K562 (cell line): ENCODE data around the gene WDR1. TPM values are rescaled to one million over a fixed set of nuclear protein-coding genes. Genes with fewer than 3 reads are reported as not detected.

ENCODE experiments used
- ATAC-seq: fragments of 200-7000 bp; cut with Tn5 transposase; 3 replicates; pipeline ENCODE4 v1.9.1; 2020; ENCODE audit warnings: moderate library complexity
- BruUV-seq: library from RNA; stranded (reverse); fragments of 400-500 nt; replicated peaks from 2 replicates; lab custom pipeline; 2021; lab: Mats Ljungman, UMichigan
- CTCF ChIA-PET: fragments of 300-600 bp; formaldehyde crosslinking; extraction: SDS; loops from one replicate; lab custom pipeline; 2021; ENCODE audit warnings: low intra/inter-chr PET ratio; lab: Yijun Ruan, JAX
- POLR2A ChIA-PET: fragments of 300-600, 350-650 bp; sonication (Branson Sonifier 250); formaldehyde crosslinking; extraction: SDS; loops from one replicate; lab custom pipeline; 2021; ENCODE audit warnings: antibody characterized with exemption, inconsistent platforms; lab: Yijun Ruan, JAX
- DNase-seq, 4 experiments: peaks; one replicate each; pipeline versions ENCODE4 v3.0.0 to v3.0.0-alpha.2; 2011 to 2018; ENCODE audit warnings: low spot score in 3 of 4, mixed read lengths in 3 of 4; ENCODE audit errors: extremely low read depth in 1 of 4
- FAIRE-seq: peaks from 2 replicates; lab custom pipeline; 2011; peaks lifted over from hg19 to GRCh38; lab: Jason Lieb, UNC
- H2AFZ ChIP-seq: 2 replicates; pipeline ENCODE4 v1.6.0; 2011; ENCODE audit warnings: low read depth, low read length, control low read depth, inconsistent platforms
- H3K27ac ChIP-seq: fragments of 200-600 bp; 3 replicates; pipeline ENCODE4 v1.8.0; 2011; ENCODE audit warnings: low read depth, mild to moderate bottlenecking, control low read depth, inconsistent platforms, low read length, moderate library complexity, mixed read lengths; ENCODE audit errors: extremely low read depth
- H3K27me3 ChIP-seq, 2 experiments: fragments of 300-600 bp in 1 of 2; 2 replicates in 1 of 2; 3 replicates in 1 of 2; pipeline versions ENCODE4 v1.6.0 to v1.8.0; 2011; ENCODE audit warnings: inconsistent platforms in 2 of 2, low read length in 2 of 2, mild to moderate bottlenecking in 1 of 2, mixed read lengths in 1 of 2, moderate library complexity in 1 of 2; ENCODE audit not compliant: control insufficient read depth in 2 of 2, insufficient read depth in 2 of 2
- H3K36me3 ChIP-seq: fragments of 300-600 bp; 3 replicates; pipeline ENCODE4 v1.8.0; 2011; ENCODE audit warnings: mild to moderate bottlenecking, low read length, inconsistent platforms; ENCODE audit not compliant: control insufficient read depth, insufficient read depth
- H3K4me1 ChIP-seq, 2 experiments: fragments of 200-600 bp in 1 of 2; replicated peaks in 1 of 2; 2 replicates in 1 of 2; 3 replicates in 1 of 2; pipeline versions ENCODE4 v1.5.1 to v1.8.0; 2011; ENCODE audit warnings: inconsistent platforms in 2 of 2, low read length in 2 of 2, mild to moderate bottlenecking in 1 of 2, mixed read lengths in 1 of 2, moderate library complexity in 1 of 2; ENCODE audit not compliant: control insufficient read depth in 2 of 2, insufficient read depth in 2 of 2
- H3K4me2 ChIP-seq: 2 replicates; pipeline ENCODE4 v1.6.1; 2011; ENCODE audit warnings: low read length, control low read depth, inconsistent platforms, mixed read lengths; ENCODE audit not compliant: insufficient read depth
- H3K4me3 ChIP-seq: fragments of 200-600 bp; sonication (generic), shearing (Covaris generic); 2 replicates; pipeline ENCODE4 v1.5.1; 2016; ENCODE audit warnings: control low read depth, inconsistent platforms
- H3K79me2 ChIP-seq: fragments of 200-600 bp; 3 replicates; pipeline ENCODE4 v1.8.0; 2011; ENCODE audit warnings: low read length, inconsistent platforms; ENCODE audit not compliant: control insufficient read depth, insufficient read depth
- H3K9ac ChIP-seq, 2 experiments: 2 replicates each; pipeline versions ENCODE4 v1.6.0 to v1.6.1; 2011; ENCODE audit warnings: low read depth in 2 of 2, low read length in 2 of 2, control low read depth in 1 of 2, inconsistent platforms in 1 of 2, mild to moderate bottlenecking in 1 of 2, mixed read lengths in 1 of 2; ENCODE audit not compliant: insufficient read depth in 1 of 2
- H3K9me1 ChIP-seq: one replicate; pipeline ENCODE4 v1.6.0; 2011; ENCODE audit warnings: inconsistent platforms, mild to moderate bottlenecking, low read length, moderate library complexity; ENCODE audit not compliant: control insufficient read depth, insufficient read depth
- H3K9me3 ChIP-seq: replicated peaks from 2 replicates; pipeline ENCODE4 v1.5.1; 2011; ENCODE audit warnings: low read depth, low read length, inconsistent platforms; ENCODE audit not compliant: control insufficient read depth, insufficient read depth
- H4K20me1 ChIP-seq: replicated peaks from 2 replicates; pipeline ENCODE4 v1.6.1; 2011; ENCODE audit warnings: low read length, inconsistent platforms, mixed read lengths; ENCODE audit not compliant: control insufficient read depth, insufficient read depth
- BCL6 ChIP-seq: fragments of 250-450 bp; sonication (Bioruptor Pico); IDR thresholded peaks from 2 replicates; pipeline ENCODE4 v1.4.0; 2020
- EP400 ChIP-seq: fragments of 450-650 bp; IDR thresholded peaks from 2 replicates; pipeline ENCODE4 v1.6.1; 2017; ENCODE audit warnings: antibody characterized with exemption, mild to moderate bottlenecking, moderate library complexity
- ERF ChIP-seq: fragments of 450-650 bp; formaldehyde crosslinking; IDR thresholded peaks from 2 replicates; pipeline ENCODE4 v1.4.0; 2020; ENCODE audit warnings: mild to moderate bottlenecking, mixed read lengths
- EWSR1 ChIP-seq: fragments of 450-650 bp; IDR thresholded peaks from 2 replicates; pipeline ENCODE4 v1.6.1; 2018; ENCODE audit warnings: borderline replicate concordance, mild to moderate bottlenecking, low read depth, moderate library complexity; ENCODE audit not compliant: partially characterized antibody
- HMGN3 ChIP-seq: IDR thresholded peaks from 2 replicates; pipeline ENCODE4 v1.6.1; 2011; ENCODE audit warnings: borderline replicate concordance, low read depth, mild to moderate bottlenecking, mixed read lengths, low read length; ENCODE audit not compliant: insufficient read length; ENCODE audit errors: extremely low read depth
- KDM5B ChIP-seq: fragments of 200-600 bp; sonication (generic); IDR thresholded peaks from 2 replicates; pipeline ENCODE4 v1.6.1; 2012; ENCODE audit warnings: low read depth, mild to moderate bottlenecking, moderate library complexity, low read length, control low read depth, inconsistent platforms; ENCODE audit not compliant: insufficient replicate concordance
- POLR2AphosphoS5 ChIP-seq: IDR thresholded peaks from 2 replicates; pipeline ENCODE4 v1.6.1; 2011; ENCODE audit warnings: mild to moderate bottlenecking, low read depth, low read length, moderate library complexity; ENCODE audit not compliant: control insufficient read depth, insufficient read depth
- RBBP5 ChIP-seq: fragments of 200-600 bp; sonication (generic); IDR thresholded peaks from 2 replicates; pipeline ENCODE4 v1.6.1; 2012; ENCODE audit warnings: borderline replicate concordance, mild to moderate bottlenecking, low read length, control low read depth, inconsistent platforms; ENCODE audit not compliant: insufficient read depth, poor library complexity, severe bottlenecking
- RBM15 ChIP-seq: fragments of 200-400 bp; formaldehyde crosslinking; IDR thresholded peaks from 2 replicates; pipeline ENCODE4 v1.6.1; 2018; ENCODE audit warnings: mild to moderate bottlenecking, low read length, moderate library complexity; ENCODE audit not compliant: insufficient read depth
- STAT5B ChIP-seq: fragments of 250-450 bp; sonication (Bioruptor Pico); IDR thresholded peaks from 2 replicates; pipeline ENCODE4 v1.8.0; 2021; ENCODE audit warnings: mild to moderate bottlenecking, inconsistent platforms
- ZC3H4 ChIP-seq: sonication (generic); formaldehyde crosslinking; IDR thresholded peaks from 2 replicates; pipeline ENCODE4 v1.9.0; 2021; ENCODE audit warnings: missing genetic modification reagents, borderline replicate concordance
- ZNF263 ChIP-seq: sonication (generic); formaldehyde crosslinking; IDR thresholded peaks from 2 replicates; pipeline ENCODE4 v1.8.0; 2022; ENCODE audit warnings: mild to moderate bottlenecking, missing genetic modification reagents, borderline replicate concordance
- ZNF324 ChIP-seq: fragments of 250-450 bp; sonication (Bioruptor Pico); IDR thresholded peaks from 2 replicates; pipeline ENCODE4 v1.4.0; 2020; ENCODE audit warnings: mild to moderate bottlenecking
- WGBS: fragments of 100-300 bp; shearing (Covaris generic); methylation state at CpG from one replicate; pipeline ENCODE4 v1.1.6; 2016; ENCODE audit warnings: low coverage, mixed read lengths; ENCODE audit not compliant: insufficient coverage; ENCODE audit errors: missing lambda C conversion rate; 5-methylcytosine and 5-hydroxymethylcytosine counted together
- in situ Hi-C: fragments of 300-500 bp; cut with MboI; formaldehyde crosslinking; loops from 4 replicates; pipeline ENCODE4 v1.15.0; 2018; ENCODE audit warnings: inconsistent platforms, mixed read lengths
- intact Hi-C: fragments of 100-400 bp; cut with micrococcal nuclease; formaldehyde crosslinking; loops from 2 replicates; pipeline ENCODE4 v1.14.2; 2022
- polyA plus RNA-seq, 8 experiments: library from polyadenylated mRNA; depleted of rRNA in 4 of 8; stranded (reverse) in 5 of 8; unstranded in 3 of 8; fragments of >200 nt; fragmentation: Nextera tagmentation in 2 of 8; fragmentation: Illumina TruSeq in 1 of 8; extraction: Ambion mirVana in 2 of 8; extraction: Trizol in 1 of 8; gene quantifications; 2 replicates each; pipeline versions ENCODE4 v1.2.1 to v1.2.3, GENCODE V29; 2011 to 2014; ENCODE audit warnings: inconsistent platforms in 1 of 8, missing spikeins in 1 of 8
- total RNA-seq, 7 experiments: library from RNA; depleted of rRNA in 6 of 7; stranded (reverse); fragments of >200 nt in 6 of 7; fragmentation: Illumina TruSeq in 2 of 7; extraction: Trizol in 2 of 7; gene quantifications; 2 replicates each; pipeline versions ENCODE4 v1.2.1 to v1.2.3, GENCODE V29; 2011 to 2021; ENCODE audit warnings: low replicate concordance in 1 of 7
- TF ChIP-seq, protein P1 (sequence below): sonication (generic); formaldehyde crosslinking; IDR thresholded peaks from 2 replicates; pipeline ENCODE4 v1.8.0; 2023; ENCODE audit warnings: mild to moderate bottlenecking, missing genetic modification reagents
- TF ChIP-seq, protein P2 (sequence below), 2 experiments: fragments of 450-650 bp; IDR thresholded peaks; 2 replicates each; pipeline ENCODE4 v1.6.1; 2016

Gene WDR1
- total and polyA plus RNA-seq, 9 of the 15 experiments (the other 6 are each of a cell fraction or from before 2014, with no cell fraction given) = 16.1 to 213 (median 125) TPM

DNA sequence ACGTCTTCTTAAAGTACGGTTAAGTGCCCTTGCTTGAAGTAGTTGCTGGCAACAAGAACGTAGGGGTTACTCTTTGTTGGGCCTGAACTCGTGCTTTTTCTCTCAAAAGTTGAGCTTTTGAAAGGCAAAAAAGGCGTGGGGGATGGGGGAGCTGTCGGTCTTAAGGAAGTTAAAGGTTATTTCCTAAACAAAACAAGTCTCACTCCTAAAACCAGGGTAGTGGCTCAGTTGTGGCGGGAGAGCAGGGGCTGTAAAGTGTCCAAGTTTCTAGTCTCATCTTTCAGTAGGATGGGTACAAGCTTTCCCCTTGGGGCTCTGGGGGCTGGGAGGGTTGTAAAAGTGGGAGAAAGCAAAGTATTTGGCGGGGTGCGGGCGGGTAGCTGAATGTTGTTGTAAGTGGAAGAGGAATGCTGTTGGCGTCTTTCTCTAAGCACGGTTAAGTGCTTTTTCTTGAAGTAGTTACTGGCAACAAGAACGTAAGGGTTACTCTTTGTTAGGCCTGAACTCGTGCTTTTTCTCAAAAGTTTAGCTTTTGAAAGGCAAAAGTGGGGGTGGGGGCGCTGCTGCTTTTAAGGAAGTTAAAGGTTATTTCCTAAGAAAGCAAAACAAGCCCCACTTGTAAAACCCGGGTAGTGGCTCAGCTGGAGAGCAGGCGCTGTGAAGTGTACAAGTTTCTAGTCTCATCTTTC, 904 bp upstream of the WDR1 start:
- CTCF ChIA-PET = interaction anchor here (1.1 kb wide), 1 partner anchor 41 kb away, joined by 3 read pairs; no protein-coding TSS in a partner anchor
- no peak overlapping the region for H2AFZ ChIP-seq
- peaks cover 19 to 29% of the 10 kb centered on the region in 2 experiments for H3K4me1 ChIP-seq
- 3% methylated on average over 17 of the region's 17 CpGs for WGBS
- H3K27me3 ChIP-seq = no peaks in the 10 kb centered on the region
- DNase-seq = peak in 1 of 4 experiments; percentile 39
- H3K4me2 ChIP-seq = peak overlapping the region; percentile 86
- H3K9me3 ChIP-seq = no peaks in the 10 kb centered on the region
- peak overlapping the region; percentile 94 to 98 for H3K9ac ChIP-seq
- intact Hi-C loops (loop anchor here (2.0 kb wide), 1 partner anchor 63 kb away; no protein-coding TSS in a partner anchor), in situ Hi-C loops (no loop called here)
- peak; percentile 29 for FAIRE-seq
- TSS peak; percentile 89 for BruUV-seq
- H4K20me1 ChIP-seq = peaks cover 22% of the 10 kb centered on the region
- peak overlapping the region; percentile 89 for H3K27ac ChIP-seq
- POLR2A ChIA-PET = interaction anchor here (0.6 to 7.3 kb wide), 74 partner anchors 9 to 808 kb away, joined by 3 to 216 read pairs (median 5); partner anchors contain the start of gene ZNF518B
- ATAC-seq = peak; percentile 0; the same call in 2 of the 3 replicates
- H3K79me2 ChIP-seq = peaks cover 49% of the 10 kb centered on the region
- peaks cover 33% of the 10 kb centered on the region for H3K36me3 ChIP-seq
- H3K9me1 ChIP-seq = no peaks in the 10 kb centered on the region
- peak overlapping the region; percentile 63 for H3K4me3 ChIP-seq
- TF ChIP-seq RBBP5 (no peak), ZNF263 (CRISPR knock-in tag) (no peak), EWSR1 (no peak), ZC3H4 (peak; percentile 85; the same call in 1 of the 2 replicates), RBM15 (no peak), BCL6 (CRISPR knock-in tag) (0 out of 2 replicates have a peak, but pooled peaks have one; percentile 7), ERF (CRISPR knock-in tag) (no peak), ZNF324 (CRISPR knock-in tag) (no peak), STAT5B (CRISPR knock-in tag) (no peak), HMGN3 (no peak), KDM5B (peak; percentile 45), EP400 (peak; percentile 24; the same call in 1 of the 2 replicates), POLR2AphosphoS5 (peak; percentile 58)
- TF ChIP-seq, protein P1, sequence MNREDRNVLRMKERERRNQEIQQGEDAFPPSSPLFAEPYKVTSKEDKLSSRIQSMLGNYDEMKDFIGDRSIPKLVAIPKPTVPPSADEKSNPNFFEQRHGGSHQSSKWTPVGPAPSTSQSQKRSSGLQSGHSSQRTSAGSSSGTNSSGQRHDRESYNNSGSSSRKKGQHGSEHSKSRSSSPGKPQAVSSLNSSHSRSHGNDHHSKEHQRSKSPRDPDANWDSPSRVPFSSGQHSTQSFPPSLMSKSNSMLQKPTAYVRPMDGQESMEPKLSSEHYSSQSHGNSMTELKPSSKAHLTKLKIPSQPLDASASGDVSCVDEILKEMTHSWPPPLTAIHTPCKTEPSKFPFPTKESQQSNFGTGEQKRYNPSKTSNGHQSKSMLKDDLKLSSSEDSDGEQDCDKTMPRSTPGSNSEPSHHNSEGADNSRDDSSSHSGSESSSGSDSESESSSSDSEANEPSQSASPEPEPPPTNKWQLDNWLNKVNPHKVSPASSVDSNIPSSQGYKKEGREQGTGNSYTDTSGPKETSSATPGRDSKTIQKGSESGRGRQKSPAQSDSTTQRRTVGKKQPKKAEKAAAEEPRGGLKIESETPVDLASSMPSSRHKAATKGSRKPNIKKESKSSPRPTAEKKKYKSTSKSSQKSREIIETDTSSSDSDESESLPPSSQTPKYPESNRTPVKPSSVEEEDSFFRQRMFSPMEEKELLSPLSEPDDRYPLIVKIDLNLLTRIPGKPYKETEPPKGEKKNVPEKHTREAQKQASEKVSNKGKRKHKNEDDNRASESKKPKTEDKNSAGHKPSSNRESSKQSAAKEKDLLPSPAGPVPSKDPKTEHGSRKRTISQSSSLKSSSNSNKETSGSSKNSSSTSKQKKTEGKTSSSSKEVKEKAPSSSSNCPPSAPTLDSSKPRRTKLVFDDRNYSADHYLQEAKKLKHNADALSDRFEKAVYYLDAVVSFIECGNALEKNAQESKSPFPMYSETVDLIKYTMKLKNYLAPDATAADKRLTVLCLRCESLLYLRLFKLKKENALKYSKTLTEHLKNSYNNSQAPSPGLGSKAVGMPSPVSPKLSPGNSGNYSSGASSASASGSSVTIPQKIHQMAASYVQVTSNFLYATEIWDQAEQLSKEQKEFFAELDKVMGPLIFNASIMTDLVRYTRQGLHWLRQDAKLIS (CRISPR knock-in tag) = peak; percentile 92; the same call in 1 of the 2 replicates
- TF ChIP-seq, protein P2, sequence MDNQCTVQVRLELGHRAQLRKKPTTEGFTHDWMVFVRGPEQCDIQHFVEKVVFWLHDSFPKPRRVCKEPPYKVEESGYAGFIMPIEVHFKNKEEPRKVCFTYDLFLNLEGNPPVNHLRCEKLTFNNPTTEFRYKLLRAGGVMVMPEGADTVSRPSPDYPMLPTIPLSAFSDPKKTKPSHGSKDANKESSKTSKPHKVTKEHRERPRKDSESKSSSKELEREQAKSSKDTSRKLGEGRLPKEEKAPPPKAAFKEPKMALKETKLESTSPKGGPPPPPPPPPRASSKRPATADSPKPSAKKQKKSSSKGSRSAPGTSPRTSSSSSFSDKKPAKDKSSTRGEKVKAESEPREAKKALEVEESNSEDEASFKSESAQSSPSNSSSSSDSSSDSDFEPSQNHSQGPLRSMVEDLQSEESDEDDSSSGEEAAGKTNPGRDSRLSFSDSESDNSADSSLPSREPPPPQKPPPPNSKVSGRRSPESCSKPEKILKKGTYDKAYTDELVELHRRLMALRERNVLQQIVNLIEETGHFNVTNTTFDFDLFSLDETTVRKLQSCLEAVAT (IDR thresholded peaks at IDR 0.05) = peak; percentile 19 to 94; a peak in 1 of 4 replicates
